Measurements from ENCODE around the gene DAB1.

DAB1 gene

DNA sequence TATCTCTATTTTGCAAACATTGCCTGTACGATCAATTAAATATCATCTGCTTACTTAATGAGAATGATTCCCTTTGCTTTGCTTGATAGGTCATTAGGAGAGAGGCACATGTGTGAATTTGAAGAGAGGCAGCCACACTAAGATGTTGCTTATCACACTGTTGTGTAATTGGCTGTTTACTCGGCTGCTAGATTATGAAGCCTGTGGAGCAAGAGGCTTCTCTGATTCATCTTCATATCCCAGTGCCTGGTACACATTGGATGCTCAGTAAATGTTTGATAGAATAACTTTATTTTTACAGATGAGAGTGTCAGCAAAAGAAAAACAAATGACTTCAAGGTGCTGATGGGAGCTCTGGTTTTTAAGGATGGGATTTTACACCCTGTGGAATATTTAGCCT, 301.8 kb downstream of the DAB1 start:
- Histone ChIP-seq H4K91ac (ENCODE audit: low read depth, low read length, poor library complexity) (no peak overlapping the region), H3K79me1 (ENCODE audit: low read depth, low read length) (no peaks in the 10 kb centered on the region), H2BK5ac (ENCODE audit: low read length) (no peak overlapping the region), H3K23ac (ENCODE audit: low read depth, low read length, poor library complexity) (no peak overlapping the region), H3K36me3 (replicated peaks in 1 of 2; ENCODE audit: control insufficient read depth in 2 of 2, insufficient read depth in 2 of 2, low read length in 2 of 2) (no peaks in the 10 kb centered on the region), H3K4ac (ENCODE audit: low read length) (no peak overlapping the region), H3K9me3 (replicated peaks in 1 of 2; ENCODE audit: control insufficient read depth in 2 of 2, insufficient read depth in 1 of 2, low read depth in 1 of 2, low read length in 2 of 2) (no peaks in the 10 kb centered on the region), H3K27ac (replicated peaks; ENCODE audit: low read length) (no peak overlapping the region), H2AFZ (ENCODE audit: low read length) (no peak overlapping the region), H3K18ac (ENCODE audit: low read length) (no peak overlapping the region), H3K4me3 (ENCODE audit: low read length in 2 of 2) (no peak overlapping the region), H3K9ac (ENCODE audit: low read depth, low read length, poor library complexity) (no peak overlapping the region), H3K27me3 (ENCODE audit: control insufficient read depth in 3 of 3, insufficient read depth in 3 of 3, low read depth in 1 of 3, low read length in 3 of 3) (no peaks in the 10 kb centered on the region), H3K4me1 (ENCODE audit: control insufficient read depth in 2 of 2, insufficient read depth in 1 of 2, low read depth in 1 of 2, low read length in 2 of 2) (peaks cover 6 to 8% of the 10 kb centered on the region in 2 donors), H2BK12ac (ENCODE audit: low read length) (no peak overlapping the region), H2BK15ac (ENCODE audit: low read length) (no peak overlapping the region), H3K14ac (ENCODE audit: low read length) (no peak overlapping the region), H2AK5ac (ENCODE audit: low read depth, low read length) (no peak overlapping the region), H4K8ac (ENCODE audit: low read depth, low read length) (no peak overlapping the region), H3K4me2 (ENCODE audit: insufficient read depth, low read length, poor library complexity, severe bottlenecking) (no peak overlapping the region), H2BK120ac (ENCODE audit: low read depth, low read length) (no peak overlapping the region)
- no peak for DNase-seq (ENCODE audit: low spot score)
- no CpG with 5 or more reads among the region's 2 CpGs for WGBS, 2 donors (ENCODE audit: extremely low coverage in 2 of 2, insufficient read length in 2 of 2, insufficient replicate concordance in 1 of 2)

DNA sequence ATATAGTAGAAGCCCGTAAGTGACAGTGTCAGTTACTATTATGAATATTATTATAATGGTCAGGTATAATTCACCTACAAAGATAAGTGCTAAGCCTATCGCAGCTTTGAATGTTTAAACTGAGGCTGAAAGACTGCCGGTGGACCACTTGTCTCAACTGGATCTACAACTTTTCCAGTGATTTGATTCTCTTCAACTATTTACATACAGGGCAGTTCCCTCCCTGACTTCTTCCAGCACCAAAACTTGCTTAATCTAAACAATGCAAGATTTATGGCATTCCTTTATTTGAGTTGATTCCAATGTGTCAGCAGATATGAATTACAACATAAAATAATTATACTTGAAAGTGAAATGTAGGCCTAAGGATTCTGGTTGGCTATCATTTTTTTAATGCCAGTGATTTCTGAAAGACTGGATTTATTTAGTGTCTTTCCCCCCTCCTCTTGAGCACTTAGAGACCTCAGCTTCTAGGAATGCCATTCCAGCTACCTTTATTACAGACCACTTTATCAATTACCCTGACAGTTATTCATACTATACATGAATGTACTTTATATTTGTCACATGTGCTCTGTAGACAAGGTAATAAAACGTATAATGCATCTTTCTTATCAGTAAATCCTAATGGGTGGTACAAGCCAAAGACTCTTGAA, 304.8 kb downstream of the DAB1 start:
- Histone ChIP-seq H3K9me3 (replicated peaks in 1 of 2; ENCODE audit: control insufficient read depth in 2 of 2, insufficient read depth in 1 of 2, low read depth in 1 of 2, low read length in 2 of 2) (no peaks in the 10 kb centered on the region), H3K4me3 (ENCODE audit: low read length in 2 of 2) (no peak overlapping the region), H3K4me1 (ENCODE audit: control insufficient read depth in 2 of 2, insufficient read depth in 1 of 2, low read depth in 1 of 2, low read length in 2 of 2) (peaks cover 2% of the 10 kb centered on the region in 2 donors), H4K91ac (ENCODE audit: low read depth, low read length, poor library complexity) (no peak overlapping the region), H2BK12ac (ENCODE audit: low read length) (no peak overlapping the region), H3K79me1 (ENCODE audit: low read depth, low read length) (no peaks in the 10 kb centered on the region), H2BK15ac (ENCODE audit: low read length) (no peak overlapping the region), H2AFZ (ENCODE audit: low read length) (no peak overlapping the region), H3K18ac (ENCODE audit: low read length) (no peak overlapping the region), H2AK5ac (ENCODE audit: low read depth, low read length) (no peak overlapping the region), H4K8ac (ENCODE audit: low read depth, low read length) (no peak overlapping the region), H3K4me2 (ENCODE audit: insufficient read depth, low read length, poor library complexity, severe bottlenecking) (no peak overlapping the region), H3K36me3 (replicated peaks in 1 of 2; ENCODE audit: control insufficient read depth in 2 of 2, insufficient read depth in 2 of 2, low read length in 2 of 2) (no peaks in the 10 kb centered on the region), H3K4ac (ENCODE audit: low read length) (no peak overlapping the region), H2BK120ac (ENCODE audit: low read depth, low read length) (no peak overlapping the region), H3K23ac (ENCODE audit: low read depth, low read length, poor library complexity) (no peak overlapping the region), H3K9ac (ENCODE audit: low read depth, low read length, poor library complexity) (no peak overlapping the region), H3K27ac (replicated peaks; ENCODE audit: low read length) (no peak overlapping the region), H3K14ac (ENCODE audit: low read length) (no peak overlapping the region), H3K27me3 (ENCODE audit: control insufficient read depth in 3 of 3, insufficient read depth in 3 of 3, low read depth in 1 of 3, low read length in 3 of 3) (no peaks in the 10 kb centered on the region), H2BK5ac (ENCODE audit: low read length) (no peak overlapping the region)
- DNase-seq (ENCODE audit: low spot score): no peak
- WGBS, 2 donors (ENCODE audit: extremely low coverage in 2 of 2, insufficient read length in 2 of 2, insufficient replicate concordance in 1 of 2): no CpG with 5 or more reads among the region's 4 CpGs

GRCh38 chr1:57117753-57118152, 306.1 kb downstream of the DAB1 start:
- Histone ChIP-seq H3K14ac (ENCODE audit: low read length) (no peak overlapping the region), H2BK5ac (ENCODE audit: low read length) (no peak overlapping the region), H3K9ac (ENCODE audit: low read depth, low read length, poor library complexity) (no peak overlapping the region), H3K18ac (ENCODE audit: low read length) (no peak overlapping the region), H3K27me3 (ENCODE audit: control insufficient read depth in 3 of 3, insufficient read depth in 3 of 3, low read depth in 1 of 3, low read length in 3 of 3) (no peaks in the 10 kb centered on the region), H3K9me3 (replicated peaks in 1 of 2; ENCODE audit: control insufficient read depth in 2 of 2, insufficient read depth in 1 of 2, low read depth in 1 of 2, low read length in 2 of 2) (no peaks in the 10 kb centered on the region), H3K36me3 (replicated peaks in 1 of 2; ENCODE audit: control insufficient read depth in 2 of 2, insufficient read depth in 2 of 2, low read length in 2 of 2) (no peaks in the 10 kb centered on the region), H4K91ac (ENCODE audit: low read depth, low read length, poor library complexity) (no peak overlapping the region), H3K4ac (ENCODE audit: low read length) (no peak overlapping the region), H3K4me1 (ENCODE audit: control insufficient read depth in 2 of 2, insufficient read depth in 1 of 2, low read depth in 1 of 2, low read length in 2 of 2) (peaks cover 3 to 9% of the 10 kb centered on the region in 2 donors), H2AK5ac (ENCODE audit: low read depth, low read length) (no peak overlapping the region), H3K4me2 (ENCODE audit: insufficient read depth, low read length, poor library complexity, severe bottlenecking) (no peak overlapping the region), H2AFZ (ENCODE audit: low read length) (no peak overlapping the region), H2BK12ac (ENCODE audit: low read length) (no peak overlapping the region), H2BK120ac (ENCODE audit: low read depth, low read length) (no peak overlapping the region), H2BK15ac (ENCODE audit: low read length) (no peak overlapping the region), H3K27ac (replicated peaks; ENCODE audit: low read length) (no peak overlapping the region), H3K4me3 (ENCODE audit: low read length in 2 of 2) (no peak overlapping the region), H4K8ac (ENCODE audit: low read depth, low read length) (no peak overlapping the region), H3K79me1 (ENCODE audit: low read depth, low read length) (no peaks in the 10 kb centered on the region), H3K23ac (ENCODE audit: low read depth, low read length, poor library complexity) (no peak overlapping the region)
- no peak for DNase-seq (ENCODE audit: low spot score)
- no CpG with 5 or more reads among the region's 1 CpG for WGBS, 2 donors (ENCODE audit: extremely low coverage in 2 of 2, insufficient read length in 2 of 2, insufficient replicate concordance in 1 of 2)

GRCh38 chr1:57116871-57117270, 307.0 kb downstream of the DAB1 start:
- H3K4ac ChIP-seq (ENCODE audit: low read length): no peak overlapping the region
- H2BK15ac ChIP-seq (ENCODE audit: low read length): no peak overlapping the region
- no peak overlapping the region for H3K18ac ChIP-seq (ENCODE audit: low read length)
- H2AFZ ChIP-seq (ENCODE audit: low read length): no peak overlapping the region
- H3K4me1 ChIP-seq (ENCODE audit: control insufficient read depth in 2 of 2, insufficient read depth in 1 of 2, low read depth in 1 of 2, low read length in 2 of 2): peaks cover 6 to 16% of the 10 kb centered on the region in 2 donors
- H3K27me3 ChIP-seq (ENCODE audit: control insufficient read depth in 3 of 3, insufficient read depth in 3 of 3, low read depth in 1 of 3, low read length in 3 of 3): no peaks in the 10 kb centered on the region
- H2AK5ac ChIP-seq (ENCODE audit: low read depth, low read length): no peak overlapping the region
- no peak overlapping the region for H3K4me2 ChIP-seq (ENCODE audit: insufficient read depth, low read length, poor library complexity, severe bottlenecking)
- H3K9ac ChIP-seq (ENCODE audit: low read depth, low read length, poor library complexity): no peak overlapping the region
- no CpG with 5 or more reads among the region's 4 CpGs for whole genome bisulfite sequencing, 2 donors (ENCODE audit: extremely low coverage in 2 of 2, insufficient read length in 2 of 2, insufficient replicate concordance in 1 of 2)
- no peaks in the 10 kb centered on the region for H3K79me1 ChIP-seq (ENCODE audit: low read depth, low read length)
- no peak overlapping the region for H3K14ac ChIP-seq (ENCODE audit: low read length)
- no peak overlapping the region for H4K8ac ChIP-seq (ENCODE audit: low read depth, low read length)
- H2BK12ac ChIP-seq (ENCODE audit: low read length): no peak overlapping the region
- DNase-seq (ENCODE audit: low spot score): no peak
- no peak overlapping the region for H3K23ac ChIP-seq (ENCODE audit: low read depth, low read length, poor library complexity)
- H3K36me3 ChIP-seq (replicated peaks in 1 of 2; ENCODE audit: control insufficient read depth in 2 of 2, insufficient read depth in 2 of 2, low read length in 2 of 2): no peaks in the 10 kb centered on the region
- no peak overlapping the region for H4K91ac ChIP-seq (ENCODE audit: low read depth, low read length, poor library complexity)
- H3K9me3 ChIP-seq (replicated peaks in 1 of 2; ENCODE audit: control insufficient read depth in 2 of 2, insufficient read depth in 1 of 2, low read depth in 1 of 2, low read length in 2 of 2): no peaks in the 10 kb centered on the region
- no peak overlapping the region for H3K4me3 ChIP-seq (ENCODE audit: low read length in 2 of 2)
- no peak overlapping the region for H2BK5ac ChIP-seq (ENCODE audit: low read length)
- H3K27ac ChIP-seq (replicated peaks; ENCODE audit: low read length): no peak overlapping the region
- H2BK120ac ChIP-seq (ENCODE audit: low read depth, low read length): no peak overlapping the region

Measured in neuronal stem cell (in vitro differentiated cells).